HG03139 (cell line): ENCODE results near the gene TESK2.
"Not testable (repeated sequence)": the region's sequence is repeated elsewhere in the genome, so short reads cannot be mapped to it uniquely, and the experiment has no call there.

Experiments used
- ATAC-seq: cut with Tn5 transposase; IDR thresholded peaks from one replicate; pipeline ENCODE4 v1.9.1; 2021; ENCODE audit not compliant: unreplicated experiment

Gene TESK2

GRCh38 chr1:45414746-45415145, 76.2 kb downstream of the TESK2 start:
- ATAC-seq = no peak

- no peak for ATAC-seq
These were observed 78.1 kb downstream of the TESK2 start for GRCh38 chr1:45412899-45413298.

GRCh38 chr1:45411510-45411899, 79.5 kb downstream of the TESK2 start:
- no peak for ATAC-seq

GRCh38 chr1:45410850-45411509, 80.0 kb downstream of the TESK2 start:
- ATAC-seq = no peak

- no peak for ATAC-seq
These were observed 81.7 kb downstream of the TESK2 start for GRCh38 chr1:45409276-45409675.

- no peak for ATAC-seq
These were observed 83.2 kb downstream of the TESK2 start for GRCh38 chr1:45407629-45408287.

- no peak for ATAC-seq
These were observed 85.3 kb downstream of the TESK2 start for GRCh38 chr1:45405636-45406035.

- ATAC-seq = no peak
These were observed 87.2 kb downstream of the TESK2 start for GRCh38 chr1:45403718-45404117.

- no peak for ATAC-seq
These were observed 87.7 kb downstream of the TESK2 start for GRCh38 chr1:45403298-45403697.

GRCh38 chr1:45401524-45401923, 89.4 kb downstream of the TESK2 start:
- no peak for ATAC-seq

GRCh38 chr1:45400049-45400448, 90.9 kb downstream of the TESK2 start:
- ATAC-seq = no peak

- ATAC-seq = no peak
These were observed 93.7 kb downstream of the TESK2 start for GRCh38 chr1:45397285-45397684.

GRCh38 chr1:45395582-45395981, 95.4 kb downstream of the TESK2 start:
- ATAC-seq = no peak

- ATAC-seq = no peak
These were observed 95.9 kb downstream of the TESK2 start for GRCh38 chr1:45395051-45395450.

GRCh38 chr1:45394342-45394741, 96.6 kb downstream of the TESK2 start:
- peak; percentile 70 for ATAC-seq

- ATAC-seq = peak; percentile 51
These were observed 97.2 kb downstream of the TESK2 start for GRCh38 chr1:45393718-45394302.

GRCh38 chr1:45386219-45386618, 104.7 kb downstream of the TESK2 start:
- ATAC-seq = no peak

- ATAC-seq = no peak
These were observed 105.7 kb downstream of the TESK2 start for GRCh38 chr1:45385302-45385701.

- ATAC-seq = not testable (repeated sequence)
These were observed 106.8 kb downstream of the TESK2 start for GRCh38 chr1:45384213-45384612.

- no peak for ATAC-seq
These were observed 107.8 kb downstream of the TESK2 start for GRCh38 chr1:45383191-45383590.

GRCh38 chr1:45381243-45381642, 109.7 kb downstream of the TESK2 start:
- ATAC-seq = no peak

GRCh38 chr1:45380730-45381129, 110.2 kb downstream of the TESK2 start:
- no peak for ATAC-seq
